Measurements from ENCODE around the gene SLC47A2. TPM values are rescaled to one million over a fixed set of nuclear protein-coding genes. Genes with fewer than 3 reads are reported as not detected.
A peak's percentile ranks its signal among the peaks of the same experiment; 100 is the strongest.

SLC47A2 gene
- total RNA-seq, 1 donor, result not detected

GRCh38 chr17:19756546-19756945 lies 40.2 kb upstream of the SLC47A2 start:
- Histone ChIP-seq H3K4me3 (ENCODE audit: insufficient read depth, low read length) (no peak overlapping the region), H3K27ac (ENCODE audit: low read depth, low read length) (no peak overlapping the region), H3K4me2 (ENCODE audit: insufficient read depth, low read length) (no peak overlapping the region), H2AFZ (ENCODE audit: low read length) (no peak overlapping the region), H3K27me3 (ENCODE audit: insufficient read depth, low read length) (no peaks in the 10 kb centered on the region), H3K9me3 (ENCODE audit: low read depth, low read length) (no peaks in the 10 kb centered on the region), H3K4me1 (ENCODE audit: insufficient read depth, low read length) (peaks cover 18% of the 10 kb centered on the region), H4K20me1 (ENCODE audit: insufficient read depth, low read length) (no peaks in the 10 kb centered on the region), H3K36me3 (ENCODE audit: insufficient read depth, low read length) (no peaks in the 10 kb centered on the region), H3K79me2 (ENCODE audit: insufficient read depth, low read length) (no peaks in the 10 kb centered on the region)
- no peak for TF ChIP-seq CTCF (IDR thresholded peaks at IDR 0.05; ENCODE audit: extremely low read depth, low read depth, low read length)
- peak; percentile 43 for DNase-seq (ENCODE audit: insufficient read length, low spot score, missing footprints)

GRCh38 chr17:19755821-19756510 lies 39.6 kb upstream of the SLC47A2 start:
- H3K9me3 ChIP-seq (ENCODE audit: low read depth, low read length), result no peaks in the 10 kb centered on the region
- H3K79me2 ChIP-seq (ENCODE audit: insufficient read depth, low read length), result no peaks in the 10 kb centered on the region
- no peaks in the 10 kb centered on the region for H3K27me3 ChIP-seq (ENCODE audit: insufficient read depth, low read length)
- H2AFZ ChIP-seq (ENCODE audit: low read length), result no peak overlapping the region
- no peak for TF ChIP-seq CTCF (IDR thresholded peaks at IDR 0.05; ENCODE audit: extremely low read depth, low read depth, low read length)
- no peaks in the 10 kb centered on the region for H4K20me1 ChIP-seq (ENCODE audit: insufficient read depth, low read length)
- H3K4me2 ChIP-seq (ENCODE audit: insufficient read depth, low read length), result no peak overlapping the region
- no peak overlapping the region for H3K27ac ChIP-seq (ENCODE audit: low read depth, low read length)
- no peak overlapping the region for H3K4me3 ChIP-seq (ENCODE audit: insufficient read depth, low read length)
- DNase-seq (ENCODE audit: insufficient read length, low spot score, missing footprints), result peak; percentile 44
- peaks cover 18% of the 10 kb centered on the region for H3K4me1 ChIP-seq (ENCODE audit: insufficient read depth, low read length)
- H3K36me3 ChIP-seq (ENCODE audit: insufficient read depth, low read length), result no peaks in the 10 kb centered on the region

GRCh38 chr17:19755392-19755791 lies 39.0 kb upstream of the SLC47A2 start:
- TF ChIP-seq CTCF (IDR thresholded peaks at IDR 0.05; ENCODE audit: extremely low read depth, low read depth, low read length), result no peak
- no peak overlapping the region for H3K4me2 ChIP-seq (ENCODE audit: insufficient read depth, low read length)
- DNase-seq (ENCODE audit: insufficient read length, low spot score, missing footprints), result peak; percentile 14
- no peaks in the 10 kb centered on the region for H4K20me1 ChIP-seq (ENCODE audit: insufficient read depth, low read length)
- no peaks in the 10 kb centered on the region for H3K36me3 ChIP-seq (ENCODE audit: insufficient read depth, low read length)
- H3K4me1 ChIP-seq (ENCODE audit: insufficient read depth, low read length), result peaks cover 18% of the 10 kb centered on the region
- H3K27me3 ChIP-seq (ENCODE audit: insufficient read depth, low read length), result no peaks in the 10 kb centered on the region
- H2AFZ ChIP-seq (ENCODE audit: low read length), result no peak overlapping the region
- H3K4me3 ChIP-seq (ENCODE audit: insufficient read depth, low read length), result no peak overlapping the region
- no peaks in the 10 kb centered on the region for H3K9me3 ChIP-seq (ENCODE audit: low read depth, low read length)
- no peak overlapping the region for H3K27ac ChIP-seq (ENCODE audit: low read depth, low read length)
- H3K79me2 ChIP-seq (ENCODE audit: insufficient read depth, low read length), result no peaks in the 10 kb centered on the region

- Histone ChIP-seq H3K4me2 (ENCODE audit: insufficient read depth, low read length) (peak overlapping the region; percentile 37), H3K4me3 (ENCODE audit: insufficient read depth, low read length) (no peak overlapping the region), H4K20me1 (ENCODE audit: insufficient read depth, low read length) (no peaks in the 10 kb centered on the region), H3K36me3 (ENCODE audit: insufficient read depth, low read length) (no peaks in the 10 kb centered on the region), H3K27ac (ENCODE audit: low read depth, low read length) (peak overlapping the region; percentile 96), H3K9me3 (ENCODE audit: low read depth, low read length) (no peaks in the 10 kb centered on the region), H3K4me1 (ENCODE audit: insufficient read depth, low read length) (peaks cover 18% of the 10 kb centered on the region), H3K27me3 (ENCODE audit: insufficient read depth, low read length) (no peaks in the 10 kb centered on the region), H3K79me2 (ENCODE audit: insufficient read depth, low read length) (no peaks in the 10 kb centered on the region), H2AFZ (ENCODE audit: low read length) (peak overlapping the region; percentile 75)
- TF ChIP-seq CTCF (IDR thresholded peaks at IDR 0.05; ENCODE audit: extremely low read depth, low read depth, low read length), result peak; percentile 66
- peak; percentile 90 for DNase-seq (ENCODE audit: insufficient read length, low spot score, missing footprints)
These were observed 37.5 kb upstream of the SLC47A2 start for GRCh38 chr17:19753661-19754463.

Data from osteoblast (primary cell).